Activated T-cell treated with anti-CD3 and anti-CD28 coated beads, Interleukin-2, amount 50 U/mL, for 48 hours (primary cell): ENCODE results near the gene PDK2.
A peak's percentile ranks its signal among the peaks of the same experiment; 100 is the strongest.

ENCODE experiments used
- DNase-seq, 2 experiments: peaks; one replicate each; pipeline ENCODE4 v3.0.0-alpha.2; 2020

The PDK2 gene

DNA sequence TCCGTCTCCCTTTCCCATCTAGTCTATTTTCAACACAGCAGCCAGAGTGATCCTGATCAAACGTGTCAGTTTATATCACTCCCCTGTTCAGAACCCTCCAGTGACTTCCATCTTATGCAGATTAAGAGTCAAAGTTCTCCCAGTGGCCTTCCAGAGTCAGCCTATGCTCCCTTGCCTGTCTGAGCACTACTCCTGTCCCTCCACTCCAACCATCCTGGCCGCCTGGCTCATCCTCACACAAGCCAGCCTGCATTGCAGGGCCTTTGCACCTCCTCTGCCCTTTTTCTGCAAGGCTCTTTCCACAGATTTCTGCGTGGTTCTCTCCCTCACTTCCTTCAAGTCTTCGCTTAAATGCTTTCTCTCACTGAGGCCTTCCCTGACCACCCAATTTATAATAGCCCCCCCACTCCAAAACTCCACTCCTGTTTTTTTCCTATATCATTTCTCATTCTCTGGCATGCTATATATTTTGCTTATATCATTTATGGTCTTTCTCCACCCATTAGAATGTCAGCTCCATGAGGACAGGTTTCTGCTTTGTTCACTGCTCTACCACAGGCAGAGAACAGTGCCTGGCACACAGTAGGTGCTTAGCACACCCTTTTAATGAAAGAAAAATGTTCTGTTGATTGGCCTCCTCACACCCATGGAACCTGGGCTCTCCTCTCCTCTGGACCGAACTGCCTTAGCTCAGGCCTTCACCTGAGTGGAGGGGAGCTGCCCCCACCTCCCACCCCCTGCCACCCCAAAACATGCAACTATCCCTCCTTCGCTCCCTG is 25.5 kb downstream of the PDK2 start:
- DNase-seq: no peak

DNA sequence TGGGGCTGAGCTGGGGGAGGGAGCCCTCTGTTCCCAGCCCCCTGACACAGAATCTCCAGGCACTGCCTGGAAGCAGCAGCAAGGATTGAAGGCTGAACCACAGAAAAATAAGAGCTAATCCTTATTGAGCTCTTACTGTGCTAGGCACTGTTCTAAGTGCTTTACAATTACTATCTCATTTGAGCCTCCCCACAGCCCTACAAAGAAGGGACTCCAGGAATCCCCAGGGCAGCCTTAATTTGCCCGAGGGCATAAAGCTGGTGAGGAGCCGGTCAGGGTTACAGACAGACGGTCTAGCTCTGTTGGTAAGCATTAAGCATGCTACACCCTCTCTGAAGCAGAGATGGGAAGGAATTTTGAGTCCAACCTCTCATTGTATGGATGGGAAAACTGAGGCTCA is 27.8 kb downstream of the PDK2 start:
- DNase-seq: no peak

DNA sequence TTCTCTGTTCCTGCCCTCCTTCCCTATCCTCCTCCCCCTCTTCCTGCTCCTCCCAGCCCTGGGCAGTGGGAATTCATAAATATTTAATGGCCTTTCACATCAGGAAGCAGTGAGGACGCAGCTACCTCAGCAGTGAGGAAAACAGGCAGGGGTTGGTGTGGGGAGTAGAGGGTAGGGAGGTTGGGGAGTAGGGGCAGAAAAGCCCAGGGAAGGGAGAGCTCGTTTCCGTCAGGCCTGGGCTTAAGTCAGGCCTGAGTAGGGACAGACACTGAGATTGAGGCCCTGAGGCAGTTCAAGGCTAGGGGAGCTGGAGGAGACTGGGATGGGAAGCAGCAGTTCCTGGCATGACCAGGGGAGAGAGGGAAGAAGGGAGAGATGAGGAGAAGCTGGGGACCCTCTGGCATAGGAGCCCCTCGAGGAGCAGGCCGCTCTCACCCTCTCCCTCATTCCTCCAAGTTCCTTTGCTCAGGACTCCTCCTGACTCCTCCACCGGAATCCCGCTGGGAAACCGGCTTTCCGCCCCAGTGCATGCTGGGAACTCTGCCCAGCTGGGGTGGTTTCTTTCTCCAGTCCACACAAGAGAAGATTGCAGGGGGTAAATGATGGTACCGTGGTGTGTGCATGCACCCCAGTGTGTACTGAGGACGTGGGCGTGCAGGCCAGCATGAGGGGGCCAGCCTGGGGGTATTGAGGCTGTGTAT is 28.6 kb downstream of the PDK2 start:
- no peak for DNase-seq

GRCh38 chr17:50125420-50125997 is 30.4 kb downstream of the PDK2 start:
- DNase-seq: no peak

DNA sequence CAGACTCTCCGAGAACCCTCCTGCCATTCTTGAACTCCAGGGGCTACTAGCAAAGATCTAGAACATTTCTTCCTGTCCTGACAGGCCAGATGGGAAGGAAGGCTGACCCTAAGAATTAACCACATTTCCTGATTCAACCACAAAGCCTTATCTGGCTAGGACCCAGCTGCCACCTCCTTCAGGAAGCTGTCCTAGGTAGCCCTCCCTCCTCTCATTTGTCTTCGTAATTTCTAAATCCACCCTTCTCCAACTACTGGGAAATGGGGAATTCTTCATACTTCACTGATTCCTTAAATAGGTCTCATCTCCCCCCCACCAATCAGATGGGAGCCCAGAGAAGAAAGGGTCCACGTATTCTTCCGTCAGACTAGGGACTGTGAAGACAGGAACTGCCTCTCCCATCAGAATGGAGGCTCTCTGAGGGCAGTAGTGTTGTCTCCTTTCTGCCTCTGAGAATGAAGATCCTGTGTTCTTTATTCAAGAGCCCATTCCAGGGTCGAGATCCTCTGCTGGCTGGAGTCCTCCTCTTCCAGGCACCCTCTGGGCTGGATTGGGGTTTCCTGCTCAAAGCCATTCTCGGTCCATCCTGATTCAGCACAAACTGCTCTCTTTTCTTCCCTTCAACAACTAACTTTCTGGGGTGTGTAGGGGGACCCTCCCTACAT is 32.7 kb downstream of the PDK2 start:
- DNase-seq: no peak

GRCh38 chr17:50128441-50129352 is 33.5 kb downstream of the PDK2 start:
- DNase-seq: peak in 1 of 2 experiments; percentile 23

GRCh38 chr17:50129353-50129727 is 34.2 kb downstream of the PDK2 start:
- peak in 1 of 2 experiments; percentile 21 for DNase-seq

DNA sequence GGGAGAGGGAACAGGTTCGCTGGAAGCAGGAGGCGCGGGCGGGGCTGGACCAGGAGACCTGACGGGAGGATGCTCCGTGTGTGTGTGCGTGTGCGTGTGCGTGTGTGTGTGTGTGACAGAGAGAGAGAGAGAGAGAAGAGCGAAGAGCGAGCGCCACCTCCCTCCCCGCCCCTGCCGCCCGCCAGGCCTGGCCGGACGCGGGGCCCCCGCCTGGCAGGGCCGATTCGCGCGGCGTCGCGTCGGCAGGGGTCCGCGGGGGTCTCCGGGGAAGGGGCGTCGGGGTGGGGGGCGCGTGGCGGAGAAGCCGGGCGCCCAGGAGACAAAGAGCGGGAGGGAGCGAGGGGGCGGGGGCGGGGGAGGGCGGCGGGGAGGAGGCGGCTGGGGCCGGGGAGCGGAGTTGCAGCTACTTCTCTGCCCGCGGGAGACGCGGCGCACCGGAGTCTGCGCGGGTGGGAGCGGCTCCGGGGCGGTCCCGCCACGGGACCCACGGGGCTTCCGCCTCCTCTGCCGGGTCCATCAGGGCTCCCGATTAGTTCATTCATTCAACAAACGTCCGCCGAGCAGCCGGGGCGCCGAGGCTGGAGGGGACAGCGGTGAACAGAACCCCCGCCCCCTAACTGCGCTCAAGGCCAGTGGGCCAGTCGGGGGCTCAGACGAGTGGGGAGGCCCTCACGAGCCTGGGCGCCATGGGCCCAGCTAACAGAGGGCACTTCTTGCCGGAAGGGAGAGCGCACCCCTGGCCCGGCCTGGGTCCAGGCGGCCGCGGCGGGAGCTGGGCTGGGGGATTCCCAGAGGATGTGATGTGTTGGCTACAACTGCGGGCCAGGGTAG is 34.8 kb downstream of the PDK2 start, which contains the start of gene SAMD14:
Gene SAMD14, minus strand, starts transcription at position 433 of the 831 bp plus-strand sequence. CDS start 5,201 bp downstream, outside the sequence.
- peak; percentile 38 to 50 for DNase-seq

DNA sequence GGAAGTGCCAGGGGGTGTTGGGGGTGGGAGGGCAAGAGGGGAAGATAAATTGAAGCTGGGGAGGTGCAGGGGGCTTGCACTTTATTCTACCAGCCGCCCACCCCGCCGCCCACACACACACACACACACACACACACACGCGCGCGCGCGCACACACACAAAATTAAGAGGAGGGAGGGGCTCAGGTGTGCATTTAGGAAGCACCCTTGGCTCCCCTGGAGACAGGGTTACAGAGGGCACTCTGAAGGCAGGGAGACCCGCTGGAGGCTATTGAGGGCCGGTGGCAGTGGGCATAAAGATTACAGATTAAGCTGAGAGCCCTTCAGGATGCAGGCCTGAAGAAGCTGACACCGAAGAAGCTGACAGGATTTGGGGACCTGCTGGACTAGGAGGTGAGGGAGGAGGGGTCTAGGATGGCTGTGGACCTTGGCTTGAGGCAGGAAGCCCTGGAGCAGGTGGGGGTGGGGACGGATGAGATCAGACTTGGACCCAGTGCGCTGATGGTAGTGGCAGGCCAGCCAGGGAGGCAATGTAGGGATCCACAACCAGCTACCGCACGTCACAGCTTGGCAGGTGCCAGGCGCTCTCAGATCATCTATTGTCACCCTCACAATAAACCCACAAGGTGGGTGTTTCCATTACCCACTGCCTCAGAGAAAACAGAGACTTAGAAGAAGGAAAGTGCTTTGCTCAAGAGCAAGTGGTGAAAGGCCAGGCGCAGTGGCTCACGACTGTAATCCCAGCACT is 35.6 kb downstream of the PDK2 start:
- peak in 1 of 2 experiments; percentile 40 for DNase-seq

DNA sequence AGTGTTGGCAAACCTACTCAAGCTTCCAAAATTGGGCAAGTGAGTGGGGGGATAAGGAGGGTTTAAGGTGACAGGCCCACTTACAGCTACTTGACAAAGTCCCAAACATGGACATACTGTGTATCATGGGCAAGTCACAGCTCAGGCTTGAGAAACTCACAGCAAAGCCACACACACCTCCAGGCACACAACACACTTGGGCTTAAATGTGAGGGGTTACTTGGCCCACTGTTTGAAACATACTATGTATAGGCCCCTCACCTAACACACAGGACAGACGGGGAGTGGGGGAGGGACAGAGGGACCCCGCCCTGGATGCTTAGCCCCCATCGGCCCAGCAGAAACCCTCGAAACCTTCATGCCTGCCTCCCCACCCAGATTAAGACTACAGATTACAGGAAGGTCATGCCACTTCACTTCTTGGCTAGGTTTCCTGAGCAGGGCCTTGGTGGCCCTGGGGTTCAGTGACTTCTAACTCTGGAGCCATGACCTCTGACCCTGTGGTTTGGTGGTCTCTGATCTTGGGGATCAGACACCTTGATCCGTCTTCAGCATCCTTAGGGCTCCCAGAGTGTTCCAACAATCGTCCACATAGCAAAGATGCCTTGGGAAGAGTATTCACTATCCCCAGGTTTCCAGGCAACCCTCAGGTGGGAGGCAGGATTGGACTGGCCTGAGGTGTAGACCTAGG is 37.1 kb downstream of the PDK2 start:
- peak in 1 of 2 experiments; percentile 15 for DNase-seq

GRCh38 chr17:50133028-50133768 is 38.0 kb downstream of the PDK2 start:
- DNase-seq: peak in 1 of 2 experiments; percentile 13

DNA sequence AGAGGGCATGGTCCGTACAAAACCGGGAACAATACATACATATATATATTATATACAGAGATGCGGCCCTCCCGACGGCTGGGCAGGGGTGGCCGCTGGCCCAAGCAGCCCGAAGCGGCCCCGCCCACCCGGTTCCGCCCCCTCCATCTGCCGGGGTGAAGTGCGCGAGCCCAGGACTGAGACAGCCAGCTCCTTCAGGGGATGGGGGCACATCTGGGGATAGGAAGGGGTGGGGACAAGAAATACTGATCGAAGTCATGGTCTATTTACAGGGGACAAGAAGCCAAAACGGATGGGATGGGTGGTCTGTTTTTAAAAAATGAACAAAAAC is 38.6 kb downstream of the PDK2 start:
- DNase-seq: no peak

GRCh38 chr17:50134206-50135110 is 39.3 kb downstream of the PDK2 start:
- DNase-seq: peak in 1 of 2 experiments; percentile 14

DNA sequence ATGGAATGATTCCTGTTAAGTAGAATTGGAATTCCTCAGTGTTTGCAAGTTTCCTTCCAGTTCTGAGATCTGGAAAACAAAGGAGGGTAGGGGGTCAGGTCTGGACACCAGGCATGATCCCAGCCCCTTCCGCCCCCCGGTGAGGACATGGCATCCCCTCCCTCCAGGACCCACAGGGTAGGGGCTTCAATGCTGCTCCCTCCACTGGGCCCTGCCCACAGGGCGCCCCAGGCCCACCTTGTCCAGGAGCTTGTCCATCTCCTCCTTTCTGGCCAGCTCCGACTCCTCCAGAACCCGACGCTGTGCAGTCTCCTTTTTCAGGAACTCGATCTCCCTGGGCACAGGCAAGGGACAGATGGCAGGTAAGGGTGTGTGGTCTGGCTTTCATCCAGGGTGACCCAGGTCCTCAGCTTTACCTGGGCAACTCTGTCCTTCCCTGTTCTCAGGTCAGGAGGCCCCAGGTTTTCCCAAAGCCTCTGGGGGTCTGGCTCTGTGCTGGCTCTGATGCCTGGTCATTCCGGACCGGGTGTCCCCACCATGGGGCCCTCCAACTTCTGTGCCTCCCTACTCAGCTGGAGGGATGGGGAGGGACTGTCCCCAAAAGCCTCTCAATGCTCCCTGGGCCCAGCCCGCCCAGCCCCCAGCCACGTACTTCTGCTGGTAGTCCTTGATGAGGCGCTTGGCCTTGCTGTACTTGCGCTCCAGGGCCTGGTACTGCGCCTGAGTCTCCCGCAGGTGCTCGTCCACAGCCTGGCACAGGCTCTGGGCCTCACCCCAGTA is 40.4 kb downstream of the PDK2 start:
- no peak for DNase-seq

DNA sequence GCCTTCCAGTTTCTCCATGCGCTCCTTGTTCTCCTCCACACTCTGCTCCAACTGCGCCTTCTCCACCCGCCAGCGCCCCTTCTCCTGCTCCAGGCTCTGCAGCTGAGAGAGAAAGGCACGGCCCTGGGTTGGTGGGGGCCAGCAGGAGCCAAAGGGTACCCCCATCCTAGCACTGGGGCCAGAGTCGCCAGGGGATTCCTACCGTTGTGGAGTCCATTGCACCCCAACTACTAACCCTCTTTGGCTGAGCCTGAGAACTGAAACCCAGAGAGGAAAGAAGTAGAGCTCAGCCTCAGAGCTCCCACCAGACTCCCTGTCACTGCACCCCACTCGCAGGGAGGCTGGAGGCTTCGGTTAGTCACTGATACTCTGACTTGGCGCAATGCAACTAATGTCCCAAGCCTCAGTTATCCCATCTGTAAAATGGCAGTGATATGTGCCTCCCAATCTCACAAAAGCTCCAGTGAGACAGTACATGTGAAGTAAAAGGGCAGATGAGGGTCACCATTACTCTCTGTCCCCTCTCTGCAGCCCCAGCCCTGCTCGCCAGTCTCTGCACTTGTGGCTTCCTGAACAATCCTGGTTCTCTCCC is 41.0 kb downstream of the PDK2 start:
- no peak for DNase-seq

DNA sequence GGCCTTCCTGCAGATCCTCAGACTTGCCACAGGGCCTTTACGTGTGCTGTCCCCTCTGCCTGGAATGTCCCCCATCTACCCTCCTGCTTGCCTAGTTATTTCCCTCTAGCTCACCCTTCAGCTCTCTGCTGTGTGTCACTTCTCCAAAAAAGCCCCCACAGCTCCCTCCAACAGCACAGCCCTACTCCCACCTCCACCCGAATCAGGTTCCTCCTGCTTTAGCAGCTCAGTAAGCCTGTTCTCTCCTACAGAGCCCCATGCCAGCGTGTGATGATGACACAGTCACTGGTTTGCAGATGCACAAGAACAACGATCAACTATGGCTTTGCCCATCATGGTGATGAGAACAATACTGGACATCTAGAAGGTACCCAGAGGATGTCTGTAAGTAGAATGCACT is 41.9 kb downstream of the PDK2 start:
- no peak for DNase-seq
